GM12874 (cell line): ENCODE measurements around the gene SPATA16.

Source experiments
- TF ChIP-seq, protein P1 (sequence below): IDR thresholded peaks from 2 replicates; pipeline ENCODE4 v1.5.1; 2011; ENCODE audit warnings: low read depth, mild to moderate bottlenecking, control low read depth, low read length, moderate library complexity; ENCODE audit not compliant: insufficient read depth

The SPATA16 gene

GRCh38 chr3:172840913-172841312 lies 300.1 kb downstream of the SPATA16 start:
- TF ChIP-seq, protein P1, sequence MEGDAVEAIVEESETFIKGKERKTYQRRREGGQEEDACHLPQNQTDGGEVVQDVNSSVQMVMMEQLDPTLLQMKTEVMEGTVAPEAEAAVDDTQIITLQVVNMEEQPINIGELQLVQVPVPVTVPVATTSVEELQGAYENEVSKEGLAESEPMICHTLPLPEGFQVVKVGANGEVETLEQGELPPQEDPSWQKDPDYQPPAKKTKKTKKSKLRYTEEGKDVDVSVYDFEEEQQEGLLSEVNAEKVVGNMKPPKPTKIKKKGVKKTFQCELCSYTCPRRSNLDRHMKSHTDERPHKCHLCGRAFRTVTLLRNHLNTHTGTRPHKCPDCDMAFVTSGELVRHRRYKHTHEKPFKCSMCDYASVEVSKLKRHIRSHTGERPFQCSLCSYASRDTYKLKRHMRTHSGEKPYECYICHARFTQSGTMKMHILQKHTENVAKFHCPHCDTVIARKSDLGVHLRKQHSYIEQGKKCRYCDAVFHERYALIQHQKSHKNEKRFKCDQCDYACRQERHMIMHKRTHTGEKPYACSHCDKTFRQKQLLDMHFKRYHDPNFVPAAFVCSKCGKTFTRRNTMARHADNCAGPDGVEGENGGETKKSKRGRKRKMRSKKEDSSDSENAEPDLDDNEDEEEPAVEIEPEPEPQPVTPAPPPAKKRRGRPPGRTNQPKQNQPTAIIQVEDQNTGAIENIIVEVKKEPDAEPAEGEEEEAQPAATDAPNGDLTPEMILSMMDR = no peak

DNA sequence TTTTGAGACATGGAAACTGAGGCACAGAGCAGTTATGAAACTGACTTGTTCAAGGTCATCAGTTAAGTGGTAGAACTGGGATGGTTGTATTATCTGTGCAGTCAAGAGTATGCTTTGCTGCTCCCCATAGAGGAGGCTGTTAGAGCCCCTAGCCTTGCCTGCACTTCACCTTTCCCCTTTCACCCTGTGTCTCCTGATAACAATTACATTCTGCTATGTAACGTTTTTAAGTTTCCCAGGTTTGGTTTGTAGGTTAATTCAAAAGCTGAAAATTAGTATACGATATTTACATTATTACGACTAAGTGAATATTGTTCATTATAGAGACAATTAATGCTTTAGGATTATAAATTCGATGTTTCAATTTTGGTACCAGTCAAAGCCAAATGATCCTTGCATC lies 300.6 kb downstream of the SPATA16 start:
- TF ChIP-seq, protein P1 = no peak

DNA sequence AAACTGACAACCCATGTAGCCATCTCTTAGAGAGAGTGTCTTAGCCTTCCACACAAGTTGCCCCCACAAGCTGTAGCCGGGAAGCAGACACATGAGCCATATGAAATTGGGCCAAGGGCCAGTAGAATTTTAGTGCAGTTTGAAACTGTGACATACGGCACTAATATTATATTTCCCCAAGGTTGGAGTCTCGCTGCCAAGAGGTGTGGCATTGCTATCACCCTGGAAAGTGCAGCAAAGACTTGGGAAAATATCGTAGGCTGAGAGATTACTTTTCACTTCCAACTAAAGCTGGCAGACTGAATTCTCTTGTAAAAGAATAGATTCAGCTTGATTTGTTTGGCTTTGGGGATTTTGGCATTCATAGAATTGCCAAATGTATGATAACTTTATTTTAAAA lies 301.4 kb downstream of the SPATA16 start:
- TF ChIP-seq, protein P1 = no peak
